GM19452 (cell line): ENCODE measurements around the gene PDZK1.
"Not testable (repeated sequence)": the region's sequence is repeated elsewhere in the genome, so short reads cannot be mapped to it uniquely, and the experiment has no call there.

Source experiments
- ATAC-seq: cut with Tn5 transposase; IDR thresholded peaks from one replicate; pipeline ENCODE4 v1.9.1; 2021; ENCODE audit not compliant: unreplicated experiment

Gene PDZK1

DNA sequence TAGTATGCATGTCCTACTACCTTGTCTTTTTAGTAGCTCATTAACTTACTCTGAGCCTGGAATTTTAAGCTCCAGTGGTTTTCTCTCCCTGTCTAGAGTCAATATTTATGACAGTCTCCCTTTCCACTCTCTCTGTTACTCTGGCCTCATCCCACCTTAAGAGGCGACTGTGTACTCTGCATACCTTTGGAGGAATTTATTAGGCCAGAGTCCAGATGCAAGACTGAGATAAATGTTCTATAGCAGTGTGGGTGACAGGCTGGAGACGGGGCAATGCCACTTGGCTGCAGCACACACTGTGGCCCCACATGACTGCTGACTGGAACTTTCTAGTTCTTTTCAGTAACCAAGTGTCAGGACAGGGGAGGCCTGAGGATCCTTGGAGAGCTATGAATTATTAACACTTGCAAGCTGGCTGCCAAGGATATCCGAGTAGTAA, 4.1 kb upstream of the PDZK1 start:
- ATAC-seq, result no peak

GRCh38 chr1:145710291-145711027, 3.3 kb upstream of the PDZK1 start:
- no peak for ATAC-seq

- ATAC-seq, result no peak
These were observed 895 bp upstream of the PDZK1 start for GRCh38 chr1:145708063-145708462.

DNA sequence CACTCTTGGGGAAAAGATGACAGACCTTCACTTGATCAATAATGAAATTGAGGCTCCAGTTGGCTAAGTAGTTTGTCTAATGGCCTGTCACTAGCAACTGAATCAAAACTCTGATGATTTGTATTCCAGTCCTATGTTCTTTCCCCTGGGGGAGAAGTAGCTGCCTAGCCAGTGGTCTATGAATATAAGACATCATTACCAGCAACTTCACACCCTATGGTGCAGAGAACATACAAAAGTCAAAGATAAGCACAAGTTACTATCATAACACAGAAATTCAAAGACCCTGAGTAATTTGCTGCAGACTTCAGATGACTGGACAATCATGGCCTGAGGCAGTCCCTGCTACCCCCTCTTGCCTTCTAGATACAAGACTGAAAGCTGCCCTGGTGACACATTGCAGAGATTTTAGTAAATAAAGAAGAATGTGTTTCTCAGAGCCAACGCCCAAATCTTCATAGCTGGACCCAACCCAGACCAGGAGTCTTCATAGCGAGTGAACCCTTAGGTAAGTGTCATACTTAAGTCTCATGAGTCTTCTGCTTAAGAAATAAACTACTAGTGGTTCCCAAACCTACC, 993 bp downstream of the PDZK1 start:
- ATAC-seq, result no peak

DNA sequence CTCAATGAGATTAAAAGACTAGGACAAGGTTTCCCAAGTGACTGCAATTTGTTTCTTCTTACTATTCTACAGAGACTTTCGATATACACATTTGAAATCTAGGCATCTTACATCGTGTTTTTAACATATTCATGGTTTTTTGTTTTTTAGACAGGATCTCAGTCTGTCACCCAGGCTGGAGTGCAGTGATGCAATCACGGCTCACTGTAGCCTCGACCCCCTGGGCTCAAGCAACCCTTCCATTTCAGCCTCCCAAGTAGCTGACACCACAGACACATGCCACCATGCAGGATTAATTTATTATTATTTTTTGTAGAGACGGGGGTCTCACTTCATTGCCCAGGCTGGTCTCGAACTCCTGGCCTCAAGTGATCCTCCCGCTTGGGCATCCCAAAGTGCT, 1.5 kb downstream of the PDZK1 start:
- no peak for ATAC-seq

DNA sequence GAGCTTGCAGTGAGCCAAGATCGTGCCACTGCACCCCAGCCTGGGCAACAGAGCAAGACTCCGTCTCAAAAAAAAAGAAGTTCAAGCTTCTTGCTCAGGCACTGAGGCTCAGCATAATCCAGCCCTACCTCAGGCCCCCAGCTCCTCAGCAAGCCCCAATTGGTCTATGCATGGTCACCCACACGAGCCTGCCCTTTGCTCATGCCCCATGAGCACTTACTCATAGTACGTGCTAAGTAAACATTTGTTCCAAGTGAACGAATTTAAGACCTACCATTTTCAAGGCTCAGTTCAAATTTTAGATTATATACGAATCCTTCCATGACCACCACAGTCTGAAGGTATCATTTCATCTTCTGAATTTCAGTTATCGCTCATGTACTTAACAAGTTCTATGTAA, 4.3 kb downstream of the PDZK1 start:
- no peak for ATAC-seq

DNA sequence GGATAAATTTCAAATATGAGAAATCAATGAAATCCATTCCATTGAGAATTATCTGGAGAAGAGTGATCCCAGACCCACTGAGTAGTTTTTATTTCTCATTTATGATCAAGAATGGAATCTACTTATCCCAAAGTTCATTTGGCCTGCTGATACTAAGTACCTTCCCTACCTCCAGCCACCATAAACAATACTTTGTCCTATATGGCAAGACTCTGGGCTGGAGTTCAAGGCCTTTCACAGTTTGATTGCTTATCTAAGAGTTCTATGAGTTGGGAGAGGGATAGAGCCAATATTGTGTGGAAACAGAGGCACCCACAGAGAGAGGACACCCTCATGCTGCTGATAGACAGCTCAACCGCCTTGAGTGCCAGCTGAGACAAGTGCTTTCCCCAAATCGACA, 5.1 kb downstream of the PDZK1 start:
- ATAC-seq, result no peak

- ATAC-seq, result no peak
These were observed 5.8 kb downstream of the PDZK1 start for GRCh38 chr1:145701306-145701862.

DNA sequence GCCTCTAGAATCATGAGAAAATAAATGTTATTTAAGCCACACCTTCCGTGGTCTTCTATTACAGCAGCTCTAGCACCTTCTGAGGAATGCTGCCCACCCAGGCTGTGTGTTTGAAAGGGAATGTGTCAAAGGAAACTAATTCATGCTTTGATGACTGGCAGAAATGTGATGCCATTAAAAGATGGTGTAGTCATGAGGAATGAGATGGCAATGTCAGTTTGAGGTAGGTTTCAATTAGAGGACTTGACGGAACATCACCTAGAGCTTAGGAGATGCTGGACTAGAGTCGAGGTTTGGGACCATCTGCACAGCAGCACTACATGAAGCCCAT, 10.6 kb downstream of the PDZK1 start:
- ATAC-seq, result no peak

GRCh38 chr1:145695821-145696629, 11.1 kb downstream of the PDZK1 start:
- ATAC-seq, result no peak

DNA sequence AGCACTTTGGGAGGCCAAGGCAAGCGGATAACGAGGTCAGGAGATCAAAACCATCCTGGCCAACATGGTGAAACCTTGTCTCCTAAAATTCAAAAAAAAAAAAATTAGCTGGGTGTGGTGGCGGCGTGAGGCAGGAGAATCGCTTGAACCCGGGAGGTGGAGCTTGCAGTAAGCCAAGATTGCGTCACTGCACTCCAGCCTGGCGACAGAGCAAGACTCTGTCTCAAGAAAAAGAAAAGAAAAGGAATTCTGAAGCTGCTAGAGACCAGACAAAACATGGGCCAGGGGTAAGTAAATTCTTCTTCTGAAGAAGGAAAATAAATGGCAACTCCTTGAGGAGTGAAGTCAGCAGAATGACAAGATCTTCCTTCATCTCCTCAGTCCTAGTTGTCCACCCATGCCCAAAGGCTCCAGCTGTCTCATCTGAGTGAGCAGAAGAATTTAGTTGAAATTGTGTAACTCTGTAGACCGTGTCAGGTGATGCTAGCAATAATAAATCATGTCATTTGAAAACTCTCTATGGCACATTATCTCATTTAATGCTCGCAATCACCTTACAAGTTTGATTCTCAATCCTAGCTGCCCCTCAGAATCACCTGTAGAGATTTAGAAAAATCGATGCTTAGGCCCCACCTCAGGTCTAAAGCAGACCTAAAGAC, 14.3 kb downstream of the PDZK1 start:
- ATAC-seq, result no peak

- peak; percentile 91 for ATAC-seq
These were observed 16.3 kb downstream of the PDZK1 start for GRCh38 chr1:145690587-145691558.

GRCh38 chr1:145689922-145690321, 17.2 kb downstream of the PDZK1 start:
- ATAC-seq, result no peak

DNA sequence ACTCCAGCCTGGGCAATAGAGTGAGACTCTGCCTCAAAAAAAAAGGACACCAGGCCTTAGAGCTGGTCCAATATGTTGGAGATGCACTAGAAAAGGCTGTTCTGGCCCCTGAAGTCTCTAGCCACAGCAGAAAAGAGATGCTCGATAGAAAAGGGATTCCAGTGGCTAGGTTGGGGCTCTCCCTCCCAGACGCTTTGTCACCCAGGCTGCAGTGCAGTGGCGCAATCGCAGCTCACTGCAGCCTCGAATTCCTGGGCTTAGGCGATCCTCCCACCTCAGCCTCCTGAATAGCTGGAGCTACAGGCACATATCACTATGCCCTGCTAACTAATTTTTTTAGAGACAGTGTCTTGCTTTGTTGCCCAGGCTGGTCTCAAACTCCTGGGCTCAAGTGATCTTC, 18.2 kb downstream of the PDZK1 start:
- no peak for ATAC-seq

DNA sequence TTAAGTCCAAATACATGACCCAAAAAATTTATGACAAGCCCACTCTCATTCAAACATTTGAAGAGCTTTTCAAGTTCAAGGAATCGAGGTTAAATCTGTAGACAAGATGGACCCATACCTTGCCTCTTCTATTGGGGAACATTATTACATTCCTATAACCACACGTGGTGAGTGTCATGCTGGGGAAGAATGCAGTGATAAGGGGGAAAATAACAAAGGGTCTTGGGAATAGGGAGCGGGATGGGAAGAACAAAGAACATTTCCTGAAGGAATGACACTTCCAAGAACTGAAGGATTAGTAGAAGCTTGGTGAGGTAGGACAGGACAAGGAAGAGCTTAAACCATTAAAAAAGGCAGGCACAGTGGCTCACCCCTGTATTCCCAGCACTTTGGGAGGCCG, 18.8 kb downstream of the PDZK1 start:
- ATAC-seq, result no peak

- ATAC-seq, result not testable (repeated sequence)
These were observed 21.1 kb downstream of the PDZK1 start for GRCh38 chr1:145686078-145686477.

DNA sequence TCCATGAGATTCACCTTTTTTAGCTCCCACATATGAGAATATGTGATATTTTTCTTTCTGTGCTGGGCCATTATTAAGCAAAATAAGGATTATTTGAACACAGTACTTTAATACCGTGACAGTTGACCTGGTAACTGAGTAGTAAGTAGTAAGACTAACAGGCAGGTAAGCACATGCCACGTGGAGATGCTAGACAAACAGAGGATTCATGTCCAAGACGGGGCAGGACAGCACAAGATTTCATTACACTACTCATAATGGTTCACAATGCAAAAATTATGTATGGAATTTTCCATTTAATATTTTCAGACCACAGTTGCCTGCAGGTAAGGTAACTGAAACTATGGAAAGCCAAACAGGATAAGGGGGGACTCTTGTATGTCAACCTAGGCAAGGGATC, 22.3 kb downstream of the PDZK1 start:
- not testable (repeated sequence) for ATAC-seq

DNA sequence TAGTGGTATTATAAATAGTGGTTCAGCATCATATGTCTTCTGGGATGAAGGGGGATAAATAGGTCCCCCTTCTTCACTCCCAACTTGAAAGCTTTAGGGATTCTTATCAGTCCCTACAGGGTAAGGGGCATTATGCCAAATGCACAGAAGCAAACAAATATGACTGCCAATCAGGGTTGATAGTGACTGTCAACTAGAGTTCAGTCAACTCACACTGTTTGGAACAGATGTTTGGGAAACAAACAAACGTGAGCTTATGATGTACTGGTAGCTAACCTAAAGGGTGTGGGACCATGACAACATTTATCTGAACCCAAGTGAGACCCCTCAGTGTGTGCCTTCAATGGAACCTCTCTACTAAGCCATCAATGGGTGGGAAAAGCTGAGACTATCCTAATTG, 34.0 kb downstream of the PDZK1 start:
- ATAC-seq, result not testable (repeated sequence)

DNA sequence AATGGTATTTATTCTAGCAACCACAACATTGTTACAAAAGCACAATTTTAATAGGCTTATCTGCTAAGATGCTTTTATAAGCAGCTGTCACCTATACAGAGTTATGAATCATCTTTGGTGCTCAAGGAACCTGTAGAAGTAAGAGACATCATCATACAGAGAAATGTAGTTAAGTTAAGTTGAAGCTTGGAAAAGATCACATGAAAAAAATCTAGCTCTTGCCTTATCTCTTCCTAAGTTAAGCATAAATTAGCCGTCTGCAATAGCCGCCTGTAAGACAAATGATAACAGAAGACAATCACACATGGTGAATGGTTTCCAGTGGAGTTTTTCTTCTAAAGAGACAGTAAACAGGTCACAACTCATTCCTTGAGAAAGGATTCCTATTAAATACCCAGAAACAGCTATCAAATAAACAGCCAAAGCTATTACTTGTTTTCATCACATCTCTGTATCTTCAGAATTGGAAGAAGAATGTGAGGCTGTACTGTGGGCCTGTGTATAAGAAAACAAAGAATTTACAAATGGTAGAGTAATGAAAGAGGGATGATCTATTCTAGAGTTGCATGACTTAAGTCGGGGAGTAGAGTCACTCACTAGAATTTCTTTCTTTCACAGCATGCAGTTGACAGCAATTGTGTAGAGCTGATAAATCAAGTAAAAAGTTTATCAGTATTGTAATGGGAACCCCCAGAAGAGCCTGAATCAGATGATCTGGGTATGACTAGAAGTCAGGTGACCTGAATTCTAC, 36.0 kb downstream of the PDZK1 start:
- not testable (repeated sequence) for ATAC-seq
